ENCODE measurements around the gene NPIPB8. TPM values are rescaled to one million over a fixed set of nuclear protein-coding genes. Genes with fewer than 3 reads are reported as not detected.
"Not testable (repeated sequence)": the region's sequence is repeated elsewhere in the genome, so short reads cannot be mapped to it uniquely, and the experiment has no call there.

The NPIPB8 gene
- total and polyA plus RNA-seq, 2 donors (not counting 3 experiments of a cell fraction or from before 2014, with no cell fraction given) = 0.11 TPM; not detected in 1

DNA sequence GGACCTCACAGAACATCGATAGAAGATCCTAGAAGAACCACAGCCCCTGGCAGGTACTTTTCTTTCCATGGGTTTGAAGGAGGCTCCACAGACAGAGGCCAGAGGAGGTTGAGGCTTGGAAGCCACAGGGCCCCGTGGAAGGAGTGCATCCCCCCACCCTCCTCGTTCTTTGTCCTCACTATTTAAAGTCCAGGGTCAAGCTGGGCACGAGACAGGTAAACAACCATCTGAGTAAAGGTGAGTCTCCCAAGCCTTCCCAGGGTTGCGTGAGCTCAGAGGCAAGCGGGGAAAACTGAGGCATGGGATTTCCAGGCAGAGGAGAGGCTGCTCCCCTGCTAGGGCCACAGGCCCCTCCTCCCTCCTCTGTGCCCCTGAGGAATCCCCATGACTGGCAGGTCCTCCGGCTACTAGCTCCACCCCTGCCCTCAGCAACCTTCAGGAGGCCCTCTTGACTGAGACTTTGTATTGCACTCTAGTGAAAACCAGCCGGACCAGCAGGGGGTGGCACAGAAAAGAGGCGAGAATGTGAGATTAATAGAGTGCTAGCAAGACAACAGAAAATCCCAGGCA, 40.1 kb upstream of the NPIPB8 start:
- CTCF ChIA-PET = no interaction called here
- Histone ChIP-seq H3K27ac (ENCODE audit: insufficient read depth, low read depth, low read length) (no peak overlapping the region), H3K9me1 (replicated peaks; ENCODE audit: control insufficient read depth, extremely low read depth, insufficient read depth, low read length) (no peaks in the 10 kb centered on the region), H3K79me2 (ENCODE audit: control insufficient read depth, insufficient read depth, low read length) (no peaks in the 10 kb centered on the region), H3K9me3 (replicated peaks; ENCODE audit: control insufficient read depth, insufficient read depth, low read length) (no peaks in the 10 kb centered on the region), H4K20me1 (replicated peaks; ENCODE audit: control insufficient read depth, extremely low read depth, insufficient read depth, low read length) (no peaks in the 10 kb centered on the region), H3K4me1 (ENCODE audit: control insufficient read depth, extremely low read depth, insufficient read depth, low read length) (no peaks in the 10 kb centered on the region), H3K4me3 (replicated peaks in 1 of 3; ENCODE audit: insufficient read depth in 1 of 3, low read depth in 1 of 3, low read length in 3 of 3) (no peak overlapping the region), H3K36me3 (ENCODE audit: control insufficient read depth in 2 of 2, extremely low read depth in 1 of 2, insufficient read depth in 2 of 2, low read length in 2 of 2) (no peaks in the 10 kb centered on the region), H3K9ac (replicated peaks; ENCODE audit: extremely low read depth, insufficient read depth, low read length) (no peak overlapping the region), H2AFZ (ENCODE audit: low read depth, low read length) (no peak overlapping the region), H3K27me3 (ENCODE audit: control insufficient read depth in 2 of 2, insufficient read depth in 2 of 2, low read length in 2 of 2) (no peaks in the 10 kb centered on the region), H3K4me2 (ENCODE audit: insufficient read depth, low read length) (no peak overlapping the region)
- DNase-seq (ENCODE audit: low read depth, low spot score) (no peak), FAIRE-seq (no peak)
- POLR2A ChIA-PET = interaction anchor here (0.7 kb wide), 1 partner anchor 290 kb away, joined by 6 read pairs; no protein-coding TSS in a partner anchor
- intact Hi-C loops (cut with micrococcal nuclease) = no loop called here
- dilution Hi-C loops (cut with MboI; ENCODE audit: extremely low pct_ligation_motif_present, low sequenced_read_pairs) = no loop called here
- TF ChIP-seq MAX (IDR thresholded peaks at IDR 0.05; ENCODE audit: insufficient read depth, insufficient read length) (no peak), MYC (IDR thresholded peaks at IDR 0.05; ENCODE audit: low read depth, low read length) (no peak), POLR2A (IDR thresholded peaks at IDR 0.05; ENCODE audit: low read depth, low read length) (no peak), FOS (IDR thresholded peaks at IDR 0.05; ENCODE audit: borderline replicate concordance, insufficient read depth, low read length) (no peak), JUN (IDR thresholded peaks at IDR 0.05; ENCODE audit: borderline replicate concordance, insufficient read depth, insufficient read length, low read depth) (no peak), POLR2AphosphoS5 (IDR thresholded peaks at IDR 0.05; ENCODE audit: insufficient read depth, low read depth, low read length) (no peak), CTCF (IDR thresholded peaks at IDR 0.05; ENCODE audit: extremely low read depth in 1 of 2, insufficient read depth in 1 of 2, low read depth in 1 of 2, low read length in 2 of 2) (no peak), GATA2 (IDR thresholded peaks at IDR 0.05; ENCODE audit: insufficient read depth, insufficient read length, low read depth, low read length) (no peak), EZH2 (IDR thresholded peaks at IDR 0.05; ENCODE audit: borderline replicate concordance, low read depth, low read length, severe bottlenecking) (no peak)
- no TSS peak for BruUV-seq (replicated peaks)

GRCh38 chr16:28599377-28600285, 38.2 kb upstream of the NPIPB8 start:
- H3K27me3 ChIP-seq (ENCODE audit: control insufficient read depth in 2 of 2, insufficient read depth in 2 of 2, low read length in 2 of 2); H3K4me1 ChIP-seq (ENCODE audit: control insufficient read depth, extremely low read depth, insufficient read depth, low read length); intact Hi-C loops (cut with micrococcal nuclease); H3K4me2 ChIP-seq (ENCODE audit: insufficient read depth, low read length); POLR2A ChIA-PET; H4K20me1 ChIP-seq (replicated peaks; ENCODE audit: control insufficient read depth, extremely low read depth, insufficient read depth, low read length); BruUV-seq (replicated peaks); H3K9ac ChIP-seq (replicated peaks; ENCODE audit: extremely low read depth, insufficient read depth, low read length); CTCF ChIA-PET; dilution Hi-C loops (cut with MboI; ENCODE audit: extremely low pct_ligation_motif_present, low sequenced_read_pairs); H3K79me2 ChIP-seq (ENCODE audit: control insufficient read depth, insufficient read depth, low read length); H3K4me3 ChIP-seq (replicated peaks in 1 of 3; ENCODE audit: insufficient read depth in 1 of 3, low read depth in 1 of 3, low read length in 3 of 3); H3K9me3 ChIP-seq (replicated peaks; ENCODE audit: control insufficient read depth, insufficient read depth, low read length); H2AFZ ChIP-seq (ENCODE audit: low read depth, low read length); H3K27ac ChIP-seq (ENCODE audit: insufficient read depth, low read depth, low read length); DNase-seq (ENCODE audit: low read depth, low spot score); H3K36me3 ChIP-seq (ENCODE audit: control insufficient read depth in 2 of 2, extremely low read depth in 1 of 2, insufficient read depth in 2 of 2, low read length in 2 of 2); H3K9me1 ChIP-seq (replicated peaks; ENCODE audit: control insufficient read depth, extremely low read depth, insufficient read depth, low read length): not testable (repeated sequence)
- FAIRE-seq = peak; percentile 18
